Upper lobe of left lung (tissue), 6 donors: Measurements from ENCODE around the gene FASTK. TPM values are rescaled to one million over a fixed set of nuclear protein-coding genes. Genes with fewer than 3 reads are reported as not detected.

Experiments
- ATAC-seq, 2 donors: fragments of 200-7000 bp; cut with Tn5 transposase; one replicate each; pipeline ENCODE4 v1.9.1; 2022; ENCODE audit warnings: mild to moderate bottlenecking in 2 of 2, moderate library complexity in 2 of 2; ENCODE audit not compliant: low FRiP score in 2 of 2
- DNase-seq, 2 donors: peaks; one replicate each; pipeline ENCODE4 v3.0.0-alpha.2; 2019 to 2020
- H3K27ac ChIP-seq, 4 donors: fragments of 200-600 bp; sonication (generic); one replicate each; pipeline ENCODE4 v1.5.1; 2016 to 2019
- H3K27me3 ChIP-seq, 4 donors: fragments of 200-600 bp; sonication (generic); one replicate each; pipeline ENCODE4 v1.5.1; 2017 to 2019
- H3K36me3 ChIP-seq, 4 donors: fragments of 200-600 bp; sonication (generic); one replicate each; pipeline ENCODE4 v1.5.1; 2016 to 2019
- H3K4me1 ChIP-seq, 4 donors: fragments of 200-600 bp; sonication (generic); one replicate each; pipeline ENCODE4 v1.5.1; 2018 to 2019
- H3K4me3 ChIP-seq, 4 donors: fragments of 200-600 bp; sonication (generic); one replicate each; pipeline ENCODE4 v1.5.1; 2017 to 2019; ENCODE audit warnings: mild to moderate bottlenecking in 2 of 4, moderate library complexity in 1 of 4
- H3K9me3 ChIP-seq, 4 donors: fragments of 200-600 bp; sonication (generic); one replicate each; pipeline ENCODE4 v1.5.1; 2018 to 2019
- CTCF ChIP-seq, 6 experiments: fragments of 450-650 bp in 4 of 6; fragments of 200-600 bp in 2 of 6; sonication (generic) in 2 of 6; IDR thresholded peaks; one replicate each; pipeline ENCODE4 v1.5.1; 2016 to 2019; ENCODE audit warnings: antibody characterized with exemption in 6 of 6
- EP300 ChIP-seq, 4 donors: sonication (generic); formaldehyde crosslinking; IDR thresholded peaks; one replicate each; pipeline ENCODE4 v1.5.1; 2017; ENCODE audit warnings: antibody characterized with exemption in 4 of 4, control low read depth in 2 of 4
- POLR2A ChIP-seq, 4 donors: fragments of 450-650 bp; IDR thresholded peaks; one replicate each; pipeline ENCODE4 v1.5.1; 2016 to 2017; ENCODE audit warnings: antibody characterized with exemption in 4 of 4, mild to moderate bottlenecking in 2 of 4
- POLR2AphosphoS5 ChIP-seq, 2 donors: sonication (generic); formaldehyde crosslinking; IDR thresholded peaks; one replicate each; pipeline ENCODE4 v1.5.1; 2017; ENCODE audit warnings: antibody characterized with exemption in 2 of 2
- WGBS, 2 donors: methylation state at CpG; one replicate each; pipeline ENCODE4 v1.1.5; 2017 to 2018; 5-methylcytosine and 5-hydroxymethylcytosine counted together
- total RNA-seq, 6 donors: library from RNA; depleted of rRNA in 4 of 6; stranded (reverse); fragments of >200 nt in 4 of 6; gene quantifications; one replicate each; pipeline versions ENCODE4 v1.1.0 to v1.2.1, GENCODE V29; 2016 to 2021
- donor health status: DM: no; HTN: no; CAD: no; lungs with moderate emphysema.
- donor health status: DM: no; HTN: yes; CAD: no; lungs with severe emphysema.

The FASTK gene
- total RNA-seq, 6 donors from 2014 or later = 54.3 to 136 (median 78.0) TPM

GRCh38 chr7:151078233-151079040 lies 2.2 kb downstream of the FASTK start:
- peaks cover 28 to 48% (median 39%) of the 10 kb centered on the region in 4 donors for H3K4me1 ChIP-seq
- WGBS, 2 donors = 65 to 67% methylated on average over 22 of the region's 22 CpGs
- no peak for ATAC-seq

GRCh38 chr7:151077705-151078232 lies 2.8 kb downstream of the FASTK start:
- DNase-seq (peak in 1 of 2 donors; percentile 52), ATAC-seq (no peak)
- Histone ChIP-seq H3K4me3 (no peak overlapping the region), H3K9me3 (no peaks in the 10 kb centered on the region), H3K27ac (no peak overlapping the region), H3K36me3 (peaks cover 6 to 54% (median 38%) of the 10 kb centered on the region in 4 donors), H3K27me3 (no peaks in the 10 kb centered on the region), H3K4me1 (peaks cover 28 to 43% (median 37%) of the 10 kb centered on the region in 4 donors)
- TF ChIP-seq POLR2AphosphoS5 (IDR thresholded peaks at IDR 0.05) (no peak), CTCF (IDR thresholded peaks at IDR 0.05) (no peak), POLR2A (IDR thresholded peaks at IDR 0.05) (no peak), EP300 (IDR thresholded peaks at IDR 0.05) (no peak)
- 77 to 87% methylated on average over 8 to 10 of the region's 10 CpGs for WGBS, 2 donors

More at GRCh38 chr7:151078233-151079040, 2.2 kb downstream of the FASTK start:
- no peak overlapping the region for H3K4me3 ChIP-seq
- DNase-seq = peak in 1 of 2 donors; percentile 69
- no peaks in the 10 kb centered on the region for H3K27me3 ChIP-seq
- H3K9me3 ChIP-seq = no peaks in the 10 kb centered on the region
- peak overlapping the region in 1 of 4 donors; percentile 8 for H3K27ac ChIP-seq
- TF ChIP-seq POLR2AphosphoS5 (IDR thresholded peaks at IDR 0.05) = no peak
- no peak for TF ChIP-seq CTCF (IDR thresholded peaks at IDR 0.05)
- peaks cover 5 to 47% (median 32%) of the 10 kb centered on the region in 4 donors for H3K36me3 ChIP-seq

GRCh38 chr7:151076863-151077704 lies 3.5 kb downstream of the FASTK start:
- peaks cover 21 to 36% (median 30%) of the 10 kb centered on the region in 4 donors for H3K4me1 ChIP-seq
- H3K9me3 ChIP-seq = no peaks in the 10 kb centered on the region
- H3K36me3 ChIP-seq = peaks cover 11 to 61% (median 45%) of the 10 kb centered on the region in 4 donors
- TF ChIP-seq POLR2A (IDR thresholded peaks at IDR 0.05) (no peak), CTCF (IDR thresholded peaks at IDR 0.05) (peak in 3 of 6 experiments; percentile 11 to 45 (median 28))
- H3K27me3 ChIP-seq = no peaks in the 10 kb centered on the region
- WGBS, 2 donors = 82 to 91% methylated on average over 8 to 32 of the region's 33 CpGs
- no peak overlapping the region for H3K27ac ChIP-seq
- DNase-seq (peak in 1 of 2 donors; percentile 84), ATAC-seq (no peak)
- H3K4me3 ChIP-seq = no peak overlapping the region

GRCh38 chr7:151075978-151076426 lies 4.6 kb downstream of the FASTK start:
- Histone ChIP-seq H3K9me3 (no peaks in the 10 kb centered on the region), H3K36me3 (peaks cover 11 to 67% (median 56%) of the 10 kb centered on the region in 4 donors), H3K27ac (no peak overlapping the region), H3K4me1 (peaks cover 10 to 26% (median 19%) of the 10 kb centered on the region in 4 donors), H3K4me3 (no peak overlapping the region), H3K27me3 (no peaks in the 10 kb centered on the region)
- no peak for ATAC-seq
- TF ChIP-seq POLR2AphosphoS5 (IDR thresholded peaks at IDR 0.05) (no peak), EP300 (IDR thresholded peaks at IDR 0.05) (no peak), POLR2A (IDR thresholded peaks at IDR 0.05) (no peak), CTCF (IDR thresholded peaks at IDR 0.05) (no peak)
- DNase-seq = peak in 1 of 2 donors; percentile 63
- WGBS, 2 donors = 91% methylated on average over 20 to 22 of the region's 22 CpGs
